Stimulated activated CD8-positive, alpha-beta memory T cell treated with anti-CD3 and anti-CD28 coated beads, Interleukin-7, amount 100 ng/mL, for 4 hours (primary cell): ENCODE data around the gene EVI5L.

Experiments
- DNase-seq, 2 donors: peaks; one replicate each; pipeline ENCODE4 v3.0.0-alpha.2; 2020; ENCODE audit warnings: low read depth in 2 of 2

The EVI5L gene

DNA sequence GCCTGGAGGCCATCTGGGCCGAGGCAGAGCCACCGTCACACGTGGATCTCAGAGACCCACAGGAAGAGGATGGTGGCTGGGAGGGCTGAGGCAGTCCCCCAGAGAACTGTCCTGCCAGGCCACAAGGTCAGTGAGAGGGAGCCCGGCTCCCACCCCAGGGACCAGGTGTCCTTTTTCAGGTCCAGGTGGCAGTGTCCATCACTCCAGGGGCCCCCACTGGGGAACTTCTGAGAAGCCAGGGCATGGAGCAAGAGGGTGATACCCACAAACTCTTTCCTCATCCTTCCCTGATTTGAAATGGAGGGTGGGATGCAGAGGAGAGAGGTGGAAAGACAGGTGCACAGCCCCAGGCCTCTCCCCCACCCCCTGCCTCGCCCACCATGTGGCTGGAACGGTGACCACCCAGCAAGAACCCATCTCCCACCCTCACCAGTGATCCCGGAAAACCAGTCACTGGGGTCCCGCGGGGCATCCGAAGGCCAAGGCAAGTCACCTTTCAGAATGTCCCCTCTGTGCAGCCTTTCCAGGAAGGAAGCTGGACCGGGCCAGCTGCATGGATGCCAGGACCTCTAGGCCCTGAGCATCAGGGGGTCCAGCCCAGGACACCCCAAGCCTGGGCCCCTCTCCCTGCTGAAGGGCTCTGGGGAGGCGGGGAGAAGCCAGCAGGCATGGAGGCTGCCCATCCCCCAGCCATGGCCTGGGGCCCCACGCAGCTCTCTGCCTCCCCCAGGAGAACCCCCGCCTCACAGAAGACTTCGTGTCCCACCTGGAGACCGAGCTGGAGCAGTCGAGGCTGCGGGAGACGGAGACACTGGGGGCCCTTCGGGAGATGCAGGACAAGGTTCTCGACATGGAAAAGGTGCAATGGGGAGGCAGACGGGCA lies 30.1 kb downstream of the EVI5L start:
- no peak for DNase-seq

DNA sequence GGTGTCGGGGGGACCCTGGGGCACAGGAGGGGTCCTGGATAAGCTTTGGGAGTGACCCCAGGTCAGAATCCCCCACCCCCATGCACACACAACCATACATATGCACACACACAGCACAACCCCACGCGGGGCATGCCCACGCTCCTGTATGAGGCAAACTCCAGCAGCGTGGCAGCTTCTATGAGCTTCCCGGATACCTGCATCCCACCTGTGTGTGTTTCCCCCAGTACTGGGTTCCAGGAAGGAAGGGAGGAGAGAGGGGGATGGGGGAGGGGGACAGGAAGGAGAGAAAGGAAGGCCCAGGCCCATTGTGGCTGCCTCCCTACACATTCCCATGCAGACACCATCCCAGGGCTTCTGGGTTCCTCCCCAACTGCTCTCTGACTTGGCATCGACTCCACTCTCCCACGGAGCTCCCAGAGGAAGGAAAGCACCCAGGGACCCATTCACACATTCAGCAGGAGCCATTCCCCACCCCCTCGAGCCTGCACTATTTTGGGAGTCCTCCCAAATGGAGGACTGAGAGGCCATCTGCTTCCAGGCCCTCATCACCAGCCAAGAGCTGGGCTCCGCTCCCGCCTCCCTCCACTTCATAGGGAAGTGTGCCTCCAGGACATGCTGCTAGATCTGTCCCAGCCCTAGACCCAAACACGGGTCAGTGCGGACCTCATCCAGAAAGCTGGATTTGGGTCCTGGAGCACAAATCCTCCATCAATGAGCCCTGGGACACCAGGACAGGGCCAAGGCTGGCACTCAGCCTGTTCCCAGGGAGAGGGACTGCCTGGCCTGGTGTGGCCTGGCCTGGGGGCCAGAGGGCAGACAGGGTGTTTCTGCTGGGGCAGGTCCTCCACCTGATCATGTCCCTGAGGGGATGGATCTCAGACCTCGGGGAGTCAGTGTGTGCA lies 30.9 kb downstream of the EVI5L start:
- DNase-seq: no peak

GRCh38 chr19:7861619-7862412 lies 31.8 kb downstream of the EVI5L start:
- DNase-seq: no peak

DNA sequence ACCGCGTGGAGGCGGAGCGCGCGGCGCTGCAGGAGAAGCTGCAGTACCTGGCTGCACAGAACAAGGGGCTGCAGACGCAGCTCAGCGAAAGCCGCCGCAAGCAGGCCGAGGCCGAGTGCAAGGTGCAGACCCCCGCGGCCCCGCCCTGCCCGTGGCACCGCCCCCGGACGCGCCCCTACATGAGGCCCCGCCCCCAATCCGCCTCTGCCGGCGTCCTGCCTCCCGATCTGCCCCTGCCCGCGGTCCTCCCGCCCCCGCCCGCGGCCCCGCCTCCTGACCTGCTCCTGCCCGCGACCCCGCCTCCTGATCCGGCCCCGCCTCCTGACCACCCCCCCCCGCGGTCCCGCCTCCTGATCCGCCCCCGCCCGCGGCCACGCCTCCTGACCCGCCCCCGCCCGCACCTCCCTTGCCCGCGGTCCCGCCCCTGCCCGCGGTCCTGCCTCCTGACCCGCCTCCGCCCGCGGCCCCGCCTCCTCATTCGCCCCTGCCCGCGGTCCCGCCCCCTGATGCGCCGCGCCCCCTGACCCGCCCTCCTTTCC lies 32.5 kb downstream of the EVI5L start:
- peak; percentile 38 to 64 for DNase-seq

DNA sequence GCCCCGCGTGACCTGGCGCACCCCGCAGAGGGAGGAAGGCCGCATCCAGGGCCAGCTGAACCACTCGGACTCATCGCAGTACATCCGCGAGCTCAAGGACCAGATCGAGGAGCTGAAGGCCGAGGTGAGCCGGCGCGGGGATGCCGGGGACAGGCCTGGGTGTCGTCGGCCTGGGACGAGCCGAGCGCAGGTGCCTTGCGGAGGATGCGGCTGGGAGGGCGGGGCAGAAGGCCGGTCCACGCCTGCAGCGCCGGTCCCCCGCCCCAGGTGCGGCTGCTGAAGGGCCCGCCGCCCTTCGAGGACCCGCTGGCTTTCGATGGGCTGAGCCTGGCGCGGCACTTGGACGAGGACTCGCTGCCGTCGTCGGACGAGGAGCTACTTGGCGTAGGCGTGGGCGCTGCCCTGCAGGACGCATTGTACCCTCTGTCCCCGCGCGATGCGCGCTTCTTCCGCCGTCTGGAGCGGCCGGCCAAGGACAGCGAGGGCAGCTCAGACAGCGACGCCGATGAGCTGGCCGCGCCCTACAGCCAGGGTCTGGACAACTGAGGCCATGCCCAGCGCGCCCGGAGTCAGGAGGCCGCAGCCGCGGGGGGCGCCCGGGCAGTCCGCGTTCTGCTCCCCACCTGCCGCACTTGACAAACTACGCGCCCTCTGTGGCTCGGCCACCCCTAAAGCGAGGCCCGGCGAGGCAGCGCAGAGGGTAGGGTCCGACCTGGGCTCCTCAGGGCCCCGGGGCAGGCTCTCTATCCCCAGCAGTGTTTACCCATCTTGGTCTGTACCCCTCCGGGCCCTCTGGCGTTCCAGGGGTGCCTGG lies 33.3 kb downstream of the EVI5L start:
- no peak for DNase-seq

DNA sequence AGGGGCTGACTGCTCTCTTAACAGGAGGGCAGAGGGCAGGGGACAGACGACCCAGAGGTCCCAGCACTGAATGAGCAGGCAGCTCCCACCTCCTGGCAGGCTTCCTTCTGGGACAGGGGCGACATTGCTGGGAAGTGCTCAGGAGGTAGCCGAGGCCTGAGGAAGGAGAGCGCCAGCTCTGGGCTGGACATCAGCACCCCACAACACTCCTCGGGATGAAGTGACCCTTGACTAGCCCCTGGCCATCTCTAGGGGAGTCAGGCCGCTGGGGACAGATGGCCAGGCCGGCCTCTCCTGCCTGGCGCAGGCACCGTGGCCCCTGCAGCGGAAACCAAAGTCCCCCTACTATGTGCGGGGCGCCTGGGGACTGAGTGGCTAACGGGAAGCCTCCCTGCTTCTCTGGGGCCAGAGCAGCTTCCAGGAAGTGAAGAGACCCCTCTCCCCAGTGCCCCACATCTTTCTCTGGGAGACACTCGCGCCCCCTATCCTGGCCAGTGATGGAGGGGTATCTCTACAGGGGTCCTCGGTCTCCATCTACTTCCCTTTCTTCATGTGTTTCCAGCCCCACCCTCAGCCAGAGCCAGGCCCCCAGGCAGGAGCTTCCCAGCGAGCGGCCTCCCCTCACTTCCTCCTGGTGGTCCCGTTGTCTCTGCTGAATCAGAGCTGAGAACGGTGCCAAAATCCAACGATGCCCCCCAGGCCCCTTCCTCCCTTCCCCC lies 34.1 kb downstream of the EVI5L start:
- DNase-seq: no peak

- no peak for DNase-seq
Observed at GRCh38 chr19:7864690-7865074, 34.7 kb downstream of the EVI5L start.

GRCh38 chr19:7865262-7865911 lies 35.4 kb downstream of the EVI5L start:
- DNase-seq: no peak

DNA sequence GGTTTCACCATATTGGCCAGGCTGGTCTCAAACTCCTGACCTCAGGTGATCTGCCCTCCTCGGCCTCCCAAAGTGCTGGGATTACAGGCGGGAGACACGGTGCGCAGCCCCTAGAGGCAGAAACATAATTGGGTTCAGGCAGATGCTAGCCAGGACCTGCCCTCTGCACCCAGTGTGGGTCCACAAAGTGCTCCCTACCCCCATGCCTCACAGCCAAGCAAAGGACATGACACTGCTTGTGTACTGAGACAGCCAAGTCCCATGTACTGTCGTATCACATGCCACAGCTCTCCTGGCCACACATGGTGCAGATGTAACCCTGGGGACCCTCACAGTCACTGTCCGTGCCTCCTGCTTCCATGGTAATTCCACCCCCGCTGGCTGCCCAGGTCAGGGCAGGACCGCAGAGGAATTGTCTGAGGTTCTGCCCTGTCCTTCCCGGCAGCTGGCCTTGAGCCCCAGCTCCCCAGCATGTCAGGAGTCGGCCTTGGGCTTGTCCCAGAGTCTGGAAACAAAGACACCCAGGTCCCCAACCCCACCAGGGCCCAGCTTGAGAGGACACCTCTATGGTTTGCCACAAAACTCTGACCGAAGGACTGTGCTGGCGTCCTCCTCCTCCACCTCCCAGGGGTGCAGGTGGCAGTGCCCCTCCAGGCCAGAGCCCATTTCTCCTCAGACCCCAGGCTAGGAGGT lies 36.5 kb downstream of the EVI5L start:
- no peak for DNase-seq

GRCh38 chr19:7867092-7867844 lies 37.2 kb downstream of the EVI5L start:
- no peak for DNase-seq

- peak in 1 of 2 donors; percentile 46 for DNase-seq
Observed at GRCh38 chr19:7868326-7868670, 38.3 kb downstream of the EVI5L start.

- peak; percentile 47 to 76 for DNase-seq
Observed at GRCh38 chr19:7868671-7869452, 38.8 kb downstream of the EVI5L start.

GRCh38 chr19:7869453-7869909 lies 39.5 kb downstream of the EVI5L start:
- peak; percentile 62 to 68 for DNase-seq

DNA sequence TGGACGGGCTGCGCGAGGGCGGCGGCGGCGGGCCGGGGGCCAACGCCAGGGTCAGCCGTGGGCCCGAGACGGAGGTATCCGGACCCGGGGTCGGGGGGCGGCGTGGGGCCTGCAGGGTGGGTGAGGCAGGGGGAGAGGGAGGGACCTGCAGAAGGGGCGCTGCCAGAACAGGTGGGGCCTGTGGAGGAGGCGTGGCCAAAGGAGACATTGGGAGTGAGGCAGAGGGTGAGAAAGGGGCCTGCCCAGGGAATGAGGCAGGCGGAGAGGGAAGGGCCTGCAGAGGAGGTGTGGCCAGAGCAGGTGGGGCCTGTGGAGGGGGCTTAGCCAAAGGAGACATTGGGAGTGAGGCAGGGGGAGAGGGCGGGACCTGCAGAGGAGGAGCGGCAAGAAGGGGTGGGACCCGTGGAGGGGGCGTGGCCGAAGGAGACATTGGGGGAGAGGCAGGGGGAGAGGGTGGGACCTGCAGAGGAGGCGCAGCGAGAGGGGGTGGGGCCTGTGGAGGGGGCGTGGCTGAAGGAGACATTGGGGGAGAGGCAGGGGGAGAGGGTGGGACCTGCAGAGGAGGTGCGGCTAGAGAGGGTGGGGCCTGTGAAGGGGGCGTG lies 40.0 kb downstream of the EVI5L start:
- peak in 1 of 2 donors; percentile 38 for DNase-seq

DNA sequence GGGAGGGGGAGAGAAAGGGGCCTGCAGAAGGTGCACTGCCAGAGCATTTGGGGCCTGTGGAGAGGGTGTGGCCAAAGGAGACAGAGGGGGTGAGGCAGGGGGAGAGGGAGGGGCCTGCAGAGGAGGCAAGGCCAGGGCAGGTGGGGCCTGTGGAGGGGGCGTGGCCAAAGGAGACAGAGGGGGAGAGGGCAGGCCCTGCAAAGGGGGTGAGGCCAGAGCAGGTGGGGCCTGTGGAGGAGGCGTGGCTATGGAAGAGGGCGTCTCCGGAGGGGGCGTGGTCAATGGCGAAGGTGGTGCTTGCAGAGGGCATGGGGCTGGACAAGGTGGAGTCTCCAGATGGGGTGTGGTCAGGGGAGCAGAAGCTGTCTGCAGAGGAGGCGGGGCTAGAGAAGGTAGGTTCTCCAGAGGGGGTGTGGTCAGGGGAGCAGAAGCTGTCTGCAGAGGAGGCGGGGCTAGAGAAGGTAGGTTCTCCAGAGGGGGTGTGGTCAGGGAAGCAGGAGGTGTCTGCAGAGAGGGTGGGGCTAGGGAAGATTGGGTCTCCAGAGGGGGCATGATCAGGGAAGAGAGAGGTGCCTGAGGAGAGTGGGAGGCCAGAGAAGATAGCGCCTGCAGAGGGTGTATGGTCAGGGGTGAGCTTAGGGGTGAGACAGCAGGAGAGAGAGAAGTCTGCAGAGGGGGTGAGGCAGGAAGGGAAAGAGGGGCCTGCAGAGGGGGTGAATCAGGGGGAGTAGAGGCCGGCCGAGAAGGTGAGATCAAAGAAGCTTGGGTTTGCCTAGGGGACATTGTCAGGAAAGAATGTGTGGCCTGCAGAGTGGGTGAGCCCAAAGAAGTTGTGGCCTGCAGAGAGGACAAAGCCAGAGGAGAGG lies 40.8 kb downstream of the EVI5L start:
- no peak for DNase-seq
